ENCODE data around the gene ADNP2.

Gene ADNP2

DNA sequence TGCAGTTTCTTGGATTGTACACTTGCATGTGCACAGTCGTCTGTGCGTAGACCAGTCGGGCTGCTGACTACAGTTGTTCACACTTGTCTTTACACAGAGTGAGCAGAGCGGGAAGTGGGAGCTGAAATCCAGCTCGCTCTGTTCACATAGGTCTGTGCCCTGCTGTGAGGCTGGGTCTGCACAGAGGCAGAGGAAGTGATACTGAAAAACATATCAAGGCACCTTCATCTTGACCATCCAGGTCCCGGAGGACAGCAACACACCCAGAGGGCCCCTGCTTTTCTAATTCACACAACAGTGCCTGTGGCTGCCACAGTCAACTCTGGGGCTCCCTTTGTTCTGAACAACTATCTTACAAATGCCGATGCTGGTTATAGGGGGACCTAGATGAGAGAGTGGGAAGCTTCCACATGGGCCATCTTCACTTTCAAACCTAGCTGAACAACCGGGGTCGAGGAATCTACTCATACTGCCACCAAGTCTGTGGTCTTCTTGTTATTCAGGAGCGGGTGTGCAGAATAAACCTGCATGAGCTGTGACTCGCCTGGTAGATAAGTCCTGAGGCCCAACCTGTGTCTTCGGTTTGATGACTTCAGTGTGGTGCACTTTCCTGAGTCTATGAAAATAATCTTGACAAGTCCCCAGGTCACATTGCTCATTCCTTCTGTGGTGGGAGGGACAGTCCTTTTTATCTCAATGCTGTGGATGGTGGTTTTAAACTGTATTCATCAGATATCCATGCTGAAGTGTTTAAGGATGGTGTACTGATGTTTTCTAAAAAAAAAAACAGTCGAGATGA, 3.5 kb upstream of the ADNP2 start:
- no peak for DNase-seq

DNA sequence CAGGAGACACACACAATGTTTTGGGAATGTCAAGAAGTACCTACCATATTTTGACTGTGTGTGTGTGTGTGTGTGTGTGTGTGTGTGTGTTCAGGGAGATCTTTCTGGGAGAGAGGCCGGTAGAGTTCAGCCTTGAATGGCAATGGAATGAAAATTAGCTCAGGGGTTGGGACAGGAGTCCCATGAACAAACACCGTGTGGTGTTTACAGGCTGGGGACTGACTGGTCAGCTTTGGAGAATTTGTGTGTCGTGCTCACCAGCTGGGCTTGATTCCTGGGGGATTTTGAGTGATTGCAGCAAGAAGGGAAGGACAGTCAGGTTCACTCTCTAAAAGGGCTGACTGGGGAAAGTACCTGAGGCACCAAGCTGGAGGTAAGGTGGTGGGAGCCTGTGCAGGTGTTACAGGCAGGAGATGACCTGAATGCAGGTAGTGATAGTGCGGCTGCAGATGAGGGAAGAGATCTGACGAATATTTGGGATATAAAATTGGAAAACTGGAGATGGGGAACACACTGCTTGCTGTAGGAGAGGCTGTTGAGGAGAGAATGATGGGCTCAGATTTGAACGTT, 2.5 kb upstream of the ADNP2 start:
- DNase-seq: no peak

GRCh38 chr18:80107426-80107825, 1.6 kb upstream of the ADNP2 start:
- no peak for DNase-seq

DNA sequence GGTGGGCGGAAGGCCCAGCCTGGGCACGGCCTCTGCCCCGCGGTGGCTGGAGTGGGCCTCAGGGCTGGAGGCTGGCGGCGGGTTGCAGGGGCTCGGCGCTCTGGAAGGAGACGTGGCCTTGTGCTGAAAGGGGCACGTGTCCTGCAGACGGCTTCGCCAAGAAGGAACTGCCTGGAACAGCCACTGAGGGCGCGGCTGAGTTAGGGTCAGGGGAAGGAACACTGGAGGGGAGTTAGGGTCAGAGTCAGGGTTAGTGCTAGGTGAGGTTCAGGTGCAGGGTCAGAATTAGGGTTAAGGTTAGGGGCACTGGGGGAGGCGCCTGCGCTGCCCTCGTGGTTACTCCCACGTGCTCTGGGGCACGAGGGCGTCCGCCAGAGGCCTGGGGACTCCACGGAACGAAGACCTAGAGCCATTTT, 933 bp upstream of the ADNP2 start:
- DNase-seq: no peak

DNA sequence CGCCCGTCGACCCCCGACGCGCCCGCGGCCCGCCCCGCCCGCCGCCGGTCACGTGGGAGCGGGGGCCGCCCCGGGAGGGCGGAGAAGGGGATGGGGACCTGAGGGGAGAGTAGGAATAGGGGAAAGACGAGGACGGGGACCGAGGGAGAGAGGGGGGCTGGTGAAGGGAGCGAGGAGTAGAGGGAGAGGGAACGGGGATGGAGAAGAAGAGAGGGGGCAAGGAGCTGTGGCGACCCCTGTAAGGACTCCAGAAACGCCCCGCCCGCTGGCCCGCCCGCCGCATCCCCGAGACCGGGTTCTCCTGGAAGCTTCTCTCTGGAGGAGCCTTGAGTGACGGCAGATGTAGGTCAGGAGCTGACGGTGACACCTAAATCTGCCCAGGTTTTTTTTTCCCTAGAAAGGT, 615 bp downstream of the ADNP2 start:
- peak in 40 of 56 donors; percentile 5 to 77 (median 32) for DNase-seq

DNA sequence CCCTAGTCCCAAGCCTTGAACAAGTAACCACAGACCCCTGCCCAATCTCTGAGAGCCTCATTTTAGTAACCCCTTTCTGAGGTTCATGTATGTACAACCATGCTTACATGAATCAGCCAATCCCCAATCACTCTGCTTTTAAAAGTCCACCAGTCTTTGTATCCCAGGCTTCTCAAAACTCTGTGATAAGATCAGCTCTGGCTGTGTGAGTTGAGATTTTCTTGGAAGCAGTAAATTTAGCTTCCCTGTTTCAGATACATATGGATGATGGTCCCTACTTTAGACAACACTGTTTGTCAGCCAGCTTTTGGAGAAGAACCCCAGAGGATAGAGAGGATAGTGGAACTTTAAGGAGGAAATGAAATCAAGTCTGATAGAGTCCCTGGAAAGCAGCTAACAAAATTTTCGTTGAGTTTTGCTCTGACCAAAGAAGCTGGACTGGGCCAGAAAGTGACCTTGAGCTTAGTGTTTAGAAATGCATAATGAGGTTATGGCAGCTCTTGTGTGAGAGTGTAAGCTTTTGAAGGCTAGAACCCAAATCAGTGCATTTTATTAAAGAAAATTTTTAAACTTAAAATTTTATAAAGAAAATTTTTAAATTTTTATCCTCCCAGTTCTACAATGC, 3.7 kb downstream of the ADNP2 start:
- DNase-seq: no peak

GRCh38 chr18:80115035-80115434, 6.0 kb downstream of the ADNP2 start:
- DNase-seq: no peak

GRCh38 chr18:80119111-80119510, 10.0 kb downstream of the ADNP2 start:
- no peak for DNase-seq

- no peak for DNase-seq
Observed at GRCh38 chr18:80120932-80121331, 11.9 kb downstream of the ADNP2 start.

- no peak for DNase-seq
Observed at GRCh38 chr18:80124131-80124530, 15.1 kb downstream of the ADNP2 start.

GRCh38 chr18:80126797-80127196, 17.7 kb downstream of the ADNP2 start:
- no peak for DNase-seq

GRCh38 chr18:80127635-80128034, 18.6 kb downstream of the ADNP2 start:
- DNase-seq: no peak

DNA sequence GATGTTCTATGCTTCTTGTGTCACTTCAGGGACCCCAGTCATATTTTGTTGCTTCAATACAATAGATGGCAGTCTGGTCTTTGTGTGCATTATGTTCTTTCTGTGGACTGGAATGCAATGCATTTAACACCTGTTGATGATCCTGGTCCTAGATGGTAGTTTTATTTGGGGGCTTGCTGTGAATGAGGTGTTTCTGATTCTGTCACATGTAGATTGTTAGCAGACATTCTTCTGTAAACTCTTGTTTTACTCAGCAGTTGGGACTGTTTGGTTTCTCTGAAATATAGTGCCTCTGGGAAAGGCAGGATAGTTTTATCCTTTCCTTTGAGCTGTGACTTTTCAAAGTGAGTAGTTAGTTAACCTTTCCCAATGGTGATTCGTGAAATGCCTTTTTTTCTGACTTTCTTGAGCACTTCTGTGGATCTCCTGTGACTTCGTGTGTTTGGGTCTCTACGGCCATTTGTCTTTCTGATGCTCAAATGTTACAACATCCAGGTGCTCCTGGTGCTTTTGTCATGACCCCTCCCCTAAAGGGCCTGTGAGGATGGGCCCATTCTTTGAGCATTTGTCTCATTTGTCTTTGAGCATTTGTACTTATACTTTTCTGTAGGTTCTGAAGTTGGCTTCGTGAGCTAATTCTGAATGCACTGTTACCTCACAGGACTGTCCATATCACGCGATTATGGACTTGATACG, 20.8 kb downstream of the ADNP2 start:
- no peak for DNase-seq

DNA sequence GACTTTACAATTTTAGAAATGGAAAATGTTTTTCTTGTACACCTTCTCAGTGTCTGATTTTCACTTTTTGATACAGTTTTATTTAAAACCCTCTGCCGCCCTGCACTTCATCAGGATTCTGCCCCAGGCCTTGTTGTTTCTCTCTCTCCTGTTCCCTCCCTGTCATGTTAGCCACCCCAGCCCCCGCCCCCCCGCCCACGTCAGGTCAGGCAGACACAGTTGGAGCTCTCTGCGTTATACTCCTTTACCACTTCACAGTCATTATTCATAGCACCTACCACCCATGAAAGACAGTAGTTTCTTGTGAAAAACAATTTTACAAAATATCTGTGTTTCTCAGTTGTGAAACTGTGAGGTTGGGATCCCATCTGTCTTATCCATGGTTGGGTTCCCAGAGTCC, 21.5 kb downstream of the ADNP2 start:
- DNase-seq: no peak

DNA sequence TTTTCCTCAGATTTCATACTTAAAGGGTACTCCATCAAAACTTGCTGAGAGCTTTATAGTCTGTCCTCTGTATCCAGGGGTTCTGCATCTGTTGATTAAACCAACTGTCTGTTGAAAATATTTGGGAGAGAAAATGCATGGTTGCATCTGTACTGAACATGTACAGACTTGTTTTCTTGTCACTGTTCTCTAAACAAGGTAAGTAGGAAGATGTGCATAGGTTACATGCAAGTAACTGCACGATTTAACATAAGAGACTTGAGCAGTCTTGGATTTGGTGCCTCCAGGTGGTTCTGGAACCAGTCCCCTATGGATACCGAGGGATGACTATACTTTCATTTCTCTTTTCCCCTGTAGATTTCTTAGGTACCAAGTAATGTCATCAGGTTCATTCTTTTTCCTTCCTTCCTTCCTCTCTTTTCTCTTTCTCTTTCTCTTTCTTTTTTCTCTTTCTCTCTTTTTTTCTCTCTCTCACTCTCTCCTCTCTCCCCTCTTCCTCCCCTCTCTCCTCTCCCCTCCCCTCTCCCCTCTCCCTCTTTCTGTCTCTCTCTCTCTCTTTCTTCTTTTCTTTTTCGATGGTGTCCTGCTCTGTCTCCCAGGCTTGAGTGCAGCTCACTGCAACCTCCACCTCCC, 23.2 kb downstream of the ADNP2 start:
- no peak for DNase-seq

GRCh38 chr18:80133124-80133523, 24.1 kb downstream of the ADNP2 start:
- DNase-seq: no peak

GRCh38 chr18:80135136-80135535, 26.1 kb downstream of the ADNP2 start:
- DNase-seq: no peak

DNA sequence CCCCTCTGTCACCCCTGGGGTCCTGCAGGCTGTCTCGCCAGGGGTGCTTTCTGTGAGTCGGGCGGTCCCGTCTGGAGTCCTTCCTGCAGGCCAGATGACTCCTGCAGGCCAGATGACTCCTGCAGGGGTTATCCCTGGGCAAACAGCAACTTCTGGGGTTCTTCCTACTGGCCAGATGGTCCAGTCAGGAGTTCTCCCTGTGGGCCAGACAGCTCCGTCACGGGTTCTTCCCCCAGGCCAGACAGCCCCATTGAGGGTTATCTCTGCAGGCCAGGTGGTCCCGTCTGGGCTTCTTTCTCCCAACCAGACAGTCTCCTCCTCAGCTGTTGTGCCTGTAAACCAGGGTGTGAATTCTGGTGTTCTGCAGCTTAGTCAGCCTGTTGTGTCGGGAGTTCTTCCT, 27.6 kb downstream of the ADNP2 start:
- DNase-seq: no peak

DNA sequence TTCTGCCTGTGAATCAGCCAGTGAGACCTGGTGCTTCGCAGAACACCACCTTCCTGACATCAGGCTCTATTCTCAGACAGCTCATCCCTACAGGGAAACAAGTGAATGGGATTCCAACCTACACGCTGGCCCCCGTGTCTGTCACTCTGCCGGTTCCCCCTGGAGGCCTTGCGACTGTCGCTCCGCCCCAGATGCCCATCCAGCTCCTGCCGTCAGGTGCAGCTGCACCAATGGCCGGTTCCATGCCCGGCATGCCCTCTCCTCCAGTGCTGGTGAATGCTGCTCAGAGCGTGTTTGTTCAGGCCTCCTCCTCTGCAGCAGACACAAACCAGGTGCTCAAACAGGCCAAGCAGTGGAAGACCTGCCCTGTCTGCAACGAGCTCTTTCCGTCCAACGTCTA, 28.1 kb downstream of the ADNP2 start:
- no peak for DNase-seq

DNA sequence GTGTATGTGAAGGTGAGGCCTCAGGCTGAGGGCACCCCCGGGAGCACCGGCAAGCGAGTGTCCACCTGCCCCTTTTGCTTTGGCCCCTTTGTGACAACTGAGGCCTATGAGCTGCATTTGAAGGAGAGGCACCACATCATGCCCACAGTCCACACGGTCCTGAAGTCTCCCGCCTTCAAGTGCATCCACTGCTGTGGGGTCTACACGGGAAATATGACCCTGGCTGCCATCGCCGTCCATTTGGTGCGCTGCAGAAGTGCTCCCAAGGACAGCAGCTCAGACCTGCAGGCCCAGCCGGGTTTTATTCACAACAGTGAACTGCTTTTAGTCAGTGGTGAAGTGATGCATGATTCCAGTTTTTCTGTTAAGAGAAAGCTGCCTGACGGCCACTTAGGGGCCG, 28.9 kb downstream of the ADNP2 start:
- no peak for DNase-seq

- no peak for DNase-seq
Observed at GRCh38 chr18:80140455-80140985, 31.5 kb downstream of the ADNP2 start.

DNA sequence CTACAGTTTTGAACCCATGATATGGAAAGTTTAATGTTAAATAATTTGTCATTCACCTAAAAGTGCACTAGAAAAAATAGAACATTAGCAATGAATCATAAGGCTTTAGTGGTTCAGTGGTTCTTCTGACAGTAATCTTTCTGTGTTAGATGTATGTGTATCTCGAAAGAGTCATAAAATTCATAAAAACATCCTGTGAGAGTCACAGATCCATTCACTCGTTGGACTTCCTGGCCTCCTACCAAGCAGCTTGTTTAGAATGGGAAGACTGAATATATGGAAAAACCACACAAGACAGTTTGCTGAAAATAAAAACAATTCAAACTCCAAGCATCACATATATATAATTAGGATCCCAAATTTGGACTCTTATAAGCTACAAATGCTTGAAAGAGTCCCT, 34.8 kb downstream of the ADNP2 start:
- no peak for DNase-seq

Measured in nucleus accumbens (tissue), 56 donors.